ENCODE results near the gene SCARB2. TPM values are rescaled to one million over a fixed set of nuclear protein-coding genes. Genes with fewer than 3 reads are reported as not detected.

Gene SCARB2
- total and polyA plus RNA-seq, 2 donors (not counting 3 experiments of a cell fraction or from before 2014, with no cell fraction given), result 75.2 to 116 TPM

GRCh38 chr4:76188557-76188956 lies 25.1 kb downstream of the SCARB2 start:
- Histone ChIP-seq H3K36me3 (ENCODE audit: control insufficient read depth in 2 of 2, extremely low read depth in 1 of 2, insufficient read depth in 2 of 2, low read length in 2 of 2) (peaks cover 0 to 11% of the 10 kb centered on the region in 2 experiments), H3K27me3 (ENCODE audit: control insufficient read depth in 2 of 2, insufficient read depth in 2 of 2, low read length in 2 of 2) (no peaks in the 10 kb centered on the region), H3K27ac (ENCODE audit: insufficient read depth, low read depth, low read length) (no peak overlapping the region), H3K4me2 (ENCODE audit: insufficient read depth, low read length) (no peak overlapping the region), H4K20me1 (replicated peaks; ENCODE audit: control insufficient read depth, extremely low read depth, insufficient read depth, low read length) (no peaks in the 10 kb centered on the region), H3K79me2 (ENCODE audit: control insufficient read depth, insufficient read depth, low read length) (peaks cover 6% of the 10 kb centered on the region), H3K9me3 (replicated peaks; ENCODE audit: control insufficient read depth, insufficient read depth, low read length) (no peaks in the 10 kb centered on the region), H3K9me1 (replicated peaks; ENCODE audit: control insufficient read depth, extremely low read depth, insufficient read depth, low read length) (no peaks in the 10 kb centered on the region), H3K4me1 (ENCODE audit: control insufficient read depth, extremely low read depth, insufficient read depth, low read length) (no peaks in the 10 kb centered on the region), H3K4me3 (replicated peaks in 1 of 3; ENCODE audit: insufficient read depth in 1 of 3, low read depth in 1 of 3, low read length in 3 of 3) (no peak overlapping the region), H3K9ac (replicated peaks; ENCODE audit: extremely low read depth, insufficient read depth, low read length) (no peak overlapping the region), H2AFZ (ENCODE audit: low read depth, low read length) (no peak overlapping the region)
- TF ChIP-seq POLR2A (IDR thresholded peaks at IDR 0.05; ENCODE audit: low read depth, low read length) (no peak), MAX (IDR thresholded peaks at IDR 0.05; ENCODE audit: insufficient read depth, insufficient read length) (no peak), POLR2AphosphoS5 (IDR thresholded peaks at IDR 0.05; ENCODE audit: insufficient read depth, low read depth, low read length) (no peak), FOS (IDR thresholded peaks at IDR 0.05; ENCODE audit: borderline replicate concordance, insufficient read depth, low read length) (no peak)
- ChIA-PET POLR2A (no interaction called here), CTCF (interaction anchor here (1.2 to 3.8 kb wide), 2 partner anchors 9 to 189 kb away, joined by 3 to 26 read pairs; no protein-coding TSS in a partner anchor)
- FAIRE-seq (no peak), DNase-seq (ENCODE audit: low read depth, low spot score) (no peak)
- dilution Hi-C loops (cut with MboI; ENCODE audit: extremely low pct_ligation_motif_present, low sequenced_read_pairs), result no loop called here
- intact Hi-C loops (cut with micrococcal nuclease), result no loop called here
- no TSS peak for BruUV-seq (replicated peaks)

GRCh38 chr4:76188149-76188548 lies 25.5 kb downstream of the SCARB2 start:
- Histone ChIP-seq H4K20me1 (replicated peaks; ENCODE audit: control insufficient read depth, extremely low read depth, insufficient read depth, low read length) (no peaks in the 10 kb centered on the region), H3K4me3 (replicated peaks in 1 of 3; ENCODE audit: insufficient read depth in 1 of 3, low read depth in 1 of 3, low read length in 3 of 3) (no peak overlapping the region), H3K9me1 (replicated peaks; ENCODE audit: control insufficient read depth, extremely low read depth, insufficient read depth, low read length) (no peaks in the 10 kb centered on the region), H3K9me3 (replicated peaks; ENCODE audit: control insufficient read depth, insufficient read depth, low read length) (no peaks in the 10 kb centered on the region), H3K27me3 (ENCODE audit: control insufficient read depth in 2 of 2, insufficient read depth in 2 of 2, low read length in 2 of 2) (no peaks in the 10 kb centered on the region), H3K27ac (ENCODE audit: insufficient read depth, low read depth, low read length) (no peak overlapping the region), H3K79me2 (ENCODE audit: control insufficient read depth, insufficient read depth, low read length) (peaks cover 6% of the 10 kb centered on the region), H3K4me1 (ENCODE audit: control insufficient read depth, extremely low read depth, insufficient read depth, low read length) (no peaks in the 10 kb centered on the region), H3K4me2 (ENCODE audit: insufficient read depth, low read length) (no peak overlapping the region), H3K36me3 (ENCODE audit: control insufficient read depth in 2 of 2, extremely low read depth in 1 of 2, insufficient read depth in 2 of 2, low read length in 2 of 2) (peaks cover 0 to 8% of the 10 kb centered on the region in 2 experiments), H3K9ac (replicated peaks; ENCODE audit: extremely low read depth, insufficient read depth, low read length) (no peak overlapping the region), H2AFZ (ENCODE audit: low read depth, low read length) (no peak overlapping the region)
- FAIRE-seq, result no peak
- intact Hi-C loops (cut with micrococcal nuclease) (no loop called here), dilution Hi-C loops (cut with MboI; ENCODE audit: extremely low pct_ligation_motif_present, low sequenced_read_pairs) (no loop called here)
- CTCF ChIA-PET, result interaction anchor here (1.2 to 3.8 kb wide), 2 partner anchors 9 to 190 kb away, joined by 3 to 26 read pairs; no protein-coding TSS in a partner anchor
- TF ChIP-seq MAX (IDR thresholded peaks at IDR 0.05; ENCODE audit: insufficient read depth, insufficient read length) (no peak), MYC (IDR thresholded peaks at IDR 0.05; ENCODE audit: low read depth, low read length) (no peak), CTCF (IDR thresholded peaks at IDR 0.05; ENCODE audit: extremely low read depth in 1 of 2, insufficient read depth in 1 of 2, low read depth in 1 of 2, low read length in 2 of 2) (no peak), EZH2 (IDR thresholded peaks at IDR 0.05; ENCODE audit: borderline replicate concordance, low read depth, low read length, severe bottlenecking) (no peak), FOS (IDR thresholded peaks at IDR 0.05; ENCODE audit: borderline replicate concordance, insufficient read depth, low read length) (no peak), JUN (IDR thresholded peaks at IDR 0.05; ENCODE audit: borderline replicate concordance, insufficient read depth, insufficient read length, low read depth) (no peak), GATA2 (IDR thresholded peaks at IDR 0.05; ENCODE audit: insufficient read depth, insufficient read length, low read depth, low read length) (no peak), POLR2AphosphoS5 (IDR thresholded peaks at IDR 0.05; ENCODE audit: insufficient read depth, low read depth, low read length) (no peak), POLR2A (IDR thresholded peaks at IDR 0.05; ENCODE audit: low read depth, low read length) (no peak)
- no peak for DNase-seq (ENCODE audit: low read depth, low spot score)
- BruUV-seq (replicated peaks), result no TSS peak
- POLR2A ChIA-PET, result no interaction called here
